WERI-Rb-1 (cell line): Measurements from ENCODE around the gene GPC3.

Source experiments
- DNase-seq: peaks from one replicate; pipeline ENCODE4 v3.0.0-alpha.2; 2020
- H3K27ac ChIP-seq: fragments of 250-450 bp; sonication (Bioruptor Pico); 2 replicates; pipeline ENCODE4 v1.5.1; 2020; ENCODE audit warnings: mild to moderate bottlenecking, moderate library complexity
- H3K27me3 ChIP-seq: fragments of 250-450 bp; sonication (Bioruptor Pico); 2 replicates; pipeline ENCODE4 v1.5.1; 2021; ENCODE audit warnings: mild to moderate bottlenecking, low read depth, moderate library complexity; ENCODE audit not compliant: insufficient read depth, severe bottlenecking
- H3K36me3 ChIP-seq: fragments of 250-450 bp; sonication (Bioruptor Pico); 2 replicates; pipeline ENCODE4 v1.5.1; 2020; ENCODE audit warnings: mild to moderate bottlenecking, moderate library complexity
- H3K4me3 ChIP-seq: 2 replicates; pipeline ENCODE4 v1.5.1; 2011; ENCODE audit warnings: low read depth, mild to moderate bottlenecking, control low read depth, low read length
- H3K9me3 ChIP-seq: fragments of 250-450 bp; sonication (Bioruptor Pico); 2 replicates; pipeline ENCODE4 v1.5.1; 2021; ENCODE audit warnings: mild to moderate bottlenecking, moderate library complexity; ENCODE audit not compliant: severe bottlenecking
- TF ChIP-seq, protein P1 (sequence below): IDR thresholded peaks from 2 replicates; pipeline ENCODE4 v1.5.1; 2011; ENCODE audit warnings: low read depth, mild to moderate bottlenecking, control low read depth, inconsistent platforms, low read length

The GPC3 gene

GRCh38 chrX:133747196-133747595 is 238.2 kb downstream of the GPC3 start:
- TF ChIP-seq, protein P1, sequence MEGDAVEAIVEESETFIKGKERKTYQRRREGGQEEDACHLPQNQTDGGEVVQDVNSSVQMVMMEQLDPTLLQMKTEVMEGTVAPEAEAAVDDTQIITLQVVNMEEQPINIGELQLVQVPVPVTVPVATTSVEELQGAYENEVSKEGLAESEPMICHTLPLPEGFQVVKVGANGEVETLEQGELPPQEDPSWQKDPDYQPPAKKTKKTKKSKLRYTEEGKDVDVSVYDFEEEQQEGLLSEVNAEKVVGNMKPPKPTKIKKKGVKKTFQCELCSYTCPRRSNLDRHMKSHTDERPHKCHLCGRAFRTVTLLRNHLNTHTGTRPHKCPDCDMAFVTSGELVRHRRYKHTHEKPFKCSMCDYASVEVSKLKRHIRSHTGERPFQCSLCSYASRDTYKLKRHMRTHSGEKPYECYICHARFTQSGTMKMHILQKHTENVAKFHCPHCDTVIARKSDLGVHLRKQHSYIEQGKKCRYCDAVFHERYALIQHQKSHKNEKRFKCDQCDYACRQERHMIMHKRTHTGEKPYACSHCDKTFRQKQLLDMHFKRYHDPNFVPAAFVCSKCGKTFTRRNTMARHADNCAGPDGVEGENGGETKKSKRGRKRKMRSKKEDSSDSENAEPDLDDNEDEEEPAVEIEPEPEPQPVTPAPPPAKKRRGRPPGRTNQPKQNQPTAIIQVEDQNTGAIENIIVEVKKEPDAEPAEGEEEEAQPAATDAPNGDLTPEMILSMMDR, result no peak
- peaks cover 40% of the 10 kb centered on the region for H3K27me3 ChIP-seq

DNA sequence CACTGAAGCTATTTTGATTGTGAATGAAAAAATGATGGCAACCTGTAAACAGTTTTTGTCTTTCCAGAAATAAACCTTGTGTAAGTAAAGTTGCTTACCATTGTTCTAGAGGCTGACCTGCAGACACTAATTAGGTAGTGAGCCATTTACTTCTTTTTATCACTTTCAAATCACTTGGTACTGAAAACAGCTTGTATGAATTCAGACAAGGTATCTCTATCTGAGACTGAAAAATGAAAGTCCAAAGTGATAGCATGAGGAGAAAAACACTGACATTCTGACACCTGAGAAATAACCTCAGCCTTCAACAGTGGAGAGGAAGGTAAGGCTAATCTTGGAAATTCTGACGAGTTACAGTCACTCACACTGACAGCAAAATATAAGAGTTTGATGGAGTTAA is 238.8 kb downstream of the GPC3 start:
- TF ChIP-seq, protein P1, result no peak
- Histone ChIP-seq H3K4me3 (no peak overlapping the region), H3K27me3 (peaks cover 42% of the 10 kb centered on the region), H3K36me3 (no peaks in the 10 kb centered on the region), H3K9me3 (no peaks in the 10 kb centered on the region), H3K27ac (no peak overlapping the region)
- DNase-seq, result no peak

More at GRCh38 chrX:133747196-133747595, 238.2 kb downstream of the GPC3 start:
- H3K9me3 ChIP-seq, result no peaks in the 10 kb centered on the region
- H3K36me3 ChIP-seq, result no peaks in the 10 kb centered on the region
- H3K4me3 ChIP-seq, result no peak overlapping the region
- no peak overlapping the region for H3K27ac ChIP-seq
- no peak for DNase-seq

DNA sequence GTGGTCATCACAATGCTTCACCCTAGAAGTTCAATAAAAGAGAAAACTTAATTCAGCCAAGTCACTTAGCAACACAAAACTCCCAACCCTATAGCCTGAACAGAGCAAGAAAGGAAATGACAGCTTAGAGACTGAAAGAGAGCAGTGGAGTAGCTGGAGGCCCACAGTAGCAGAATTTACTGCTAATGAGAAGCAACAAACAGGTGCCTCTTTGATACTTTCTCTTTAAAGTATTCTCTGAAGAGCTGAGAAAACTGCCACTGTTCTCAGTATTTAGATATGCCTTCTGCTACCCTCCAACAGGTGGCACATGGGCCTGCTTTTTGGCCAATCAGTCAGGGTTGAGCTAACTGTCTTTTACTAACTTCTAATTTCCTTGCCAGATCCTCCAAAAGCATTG is 240.0 kb downstream of the GPC3 start:
- H3K4me3 ChIP-seq, result no peak overlapping the region
- peaks cover 36% of the 10 kb centered on the region for H3K27me3 ChIP-seq
- no peak overlapping the region for H3K27ac ChIP-seq
- TF ChIP-seq, protein P1, result no peak
- no peaks in the 10 kb centered on the region for H3K36me3 ChIP-seq
- DNase-seq, result no peak
- no peaks in the 10 kb centered on the region for H3K9me3 ChIP-seq

DNA sequence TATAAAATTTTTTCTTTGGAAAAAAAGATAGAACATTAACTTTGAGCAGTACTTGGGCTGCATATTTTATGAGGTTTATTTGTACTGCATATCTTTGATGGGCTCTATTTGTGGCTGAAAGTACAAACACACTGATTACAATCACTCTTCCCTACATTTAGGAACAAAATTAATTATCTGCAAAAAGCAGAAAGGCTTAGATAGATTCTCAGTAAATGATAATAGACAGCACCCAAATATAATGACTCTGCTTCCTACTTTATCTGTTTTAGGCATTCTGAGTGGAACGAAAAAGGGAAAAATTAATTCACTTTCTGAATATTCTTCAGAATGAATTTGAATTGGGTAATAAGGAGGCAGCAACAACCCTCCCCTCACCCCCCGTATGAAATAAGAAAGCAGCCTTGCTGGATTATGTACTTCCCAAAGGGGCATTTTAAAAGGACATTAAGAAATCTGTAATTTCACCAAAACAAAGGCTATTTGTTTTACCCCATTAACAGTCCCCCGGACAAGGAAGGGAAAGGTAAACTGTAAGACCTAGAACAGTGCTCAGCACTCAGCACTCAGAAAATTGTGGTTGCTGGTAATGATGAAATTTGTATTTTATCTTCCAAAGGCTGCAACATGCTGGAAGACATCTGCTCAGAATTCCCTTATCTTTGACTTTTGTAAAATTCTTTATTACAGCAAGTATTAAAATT is 242.6 kb downstream of the GPC3 start:
- Histone ChIP-seq H3K27ac (no peak overlapping the region), H3K4me3 (no peak overlapping the region), H3K36me3 (no peaks in the 10 kb centered on the region), H3K27me3 (peaks cover 14% of the 10 kb centered on the region), H3K9me3 (no peaks in the 10 kb centered on the region)
- TF ChIP-seq, protein P1, result no peak
- no peak for DNase-seq

DNA sequence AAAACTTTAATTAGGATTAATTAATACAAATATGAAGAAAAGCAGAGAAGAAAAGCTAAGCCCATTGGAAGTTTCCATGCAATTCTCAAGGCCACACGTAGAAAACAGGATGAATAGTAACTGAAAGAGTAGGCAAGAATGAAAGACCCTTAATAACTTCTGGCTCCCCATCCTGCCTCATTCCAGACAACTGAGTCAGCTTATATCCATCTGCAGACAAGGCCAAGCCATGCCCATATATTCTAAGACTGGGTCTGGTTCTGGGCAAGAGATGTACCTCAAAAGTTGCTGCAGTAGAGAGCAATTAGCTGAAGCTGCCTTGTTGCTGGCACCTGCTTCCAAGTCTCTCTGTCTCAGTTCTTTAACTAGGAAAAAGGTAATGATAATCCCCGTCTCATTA is 244.1 kb downstream of the GPC3 start:
- Histone ChIP-seq H3K36me3 (no peaks in the 10 kb centered on the region), H3K27ac (no peak overlapping the region), H3K27me3 (peaks cover 11% of the 10 kb centered on the region), H3K4me3 (no peak overlapping the region), H3K9me3 (no peaks in the 10 kb centered on the region)
- TF ChIP-seq, protein P1, result no peak
- DNase-seq, result no peak

DNA sequence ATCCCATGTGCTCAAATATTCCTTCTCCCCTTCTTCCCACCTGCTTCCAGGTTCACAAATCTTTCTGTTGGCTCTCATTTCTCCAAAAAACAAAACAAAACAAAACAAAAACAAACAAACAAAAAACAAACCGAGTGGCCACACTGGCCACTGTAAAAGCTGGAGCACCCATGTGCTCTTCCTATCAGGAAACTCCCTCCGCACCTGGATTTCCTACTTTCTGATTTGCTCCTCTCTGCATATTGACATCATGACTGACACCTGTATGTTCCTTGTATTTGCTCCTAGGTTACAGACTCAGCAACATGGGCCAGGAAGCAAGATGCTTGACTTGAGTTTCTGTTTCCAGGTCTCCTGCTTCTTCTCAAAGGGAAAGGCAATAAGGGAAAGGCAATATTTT is 258.8 kb downstream of the GPC3 start:
- no peak for DNase-seq
- TF ChIP-seq, protein P1, result no peak
- Histone ChIP-seq H3K4me3 (no peak overlapping the region), H3K27ac (no peak overlapping the region), H3K9me3 (no peaks in the 10 kb centered on the region), H3K36me3 (no peaks in the 10 kb centered on the region), H3K27me3 (peaks cover 74% of the 10 kb centered on the region)
